HG03342 (cell line): ENCODE measurements around the gene PLEK.
A peak's percentile ranks its signal among the peaks of the same experiment; 100 is the strongest.
"Not testable (repeated sequence)": the region's sequence is repeated elsewhere in the genome, so short reads cannot be mapped to it uniquely, and the experiment has no call there.

Experiments
- ATAC-seq: cut with Tn5 transposase; IDR thresholded peaks from one replicate; pipeline ENCODE4 v1.9.1; 2021; ENCODE audit warnings: mild to moderate bottlenecking, moderate library complexity; ENCODE audit not compliant: unreplicated experiment

PLEK gene, protein sequence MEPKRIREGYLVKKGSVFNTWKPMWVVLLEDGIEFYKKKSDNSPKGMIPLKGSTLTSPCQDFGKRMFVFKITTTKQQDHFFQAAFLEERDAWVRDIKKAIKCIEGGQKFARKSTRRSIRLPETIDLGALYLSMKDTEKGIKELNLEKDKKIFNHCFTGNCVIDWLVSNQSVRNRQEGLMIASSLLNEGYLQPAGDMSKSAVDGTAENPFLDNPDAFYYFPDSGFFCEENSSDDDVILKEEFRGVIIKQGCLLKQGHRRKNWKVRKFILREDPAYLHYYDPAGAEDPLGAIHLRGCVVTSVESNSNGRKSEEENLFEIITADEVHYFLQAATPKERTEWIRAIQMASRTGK

GRCh38 chr2:68365087-68365486 lies at the start of gene PLEK:
PLEK (plus strand) TSS chr2:68365282; CDS start chr2:68365352, 70 bp downstream.
- ATAC-seq = peak; percentile 54

DNA sequence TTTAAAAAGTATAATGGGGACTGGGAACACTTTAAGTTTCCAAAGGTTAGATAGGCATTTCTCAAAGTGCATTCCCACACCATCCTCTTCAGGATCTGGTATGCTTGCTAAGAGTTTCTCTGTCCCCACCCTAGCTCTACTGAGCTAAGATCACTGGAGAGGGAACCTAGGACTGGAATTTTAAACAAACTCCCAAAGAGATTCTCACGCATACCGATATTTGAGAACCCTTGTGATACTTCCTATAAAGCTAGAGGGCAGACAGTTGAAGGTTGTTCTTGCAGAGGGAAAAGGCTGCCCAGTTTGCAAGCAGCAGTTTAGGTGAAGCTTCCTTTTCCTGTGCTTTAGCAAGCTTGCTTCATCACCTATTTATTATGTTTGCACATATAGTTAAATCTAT lies 49.0 kb upstream of the PLEK start:
- no peak for ATAC-seq

GRCh38 chr2:68317971-68318913 lies 46.8 kb upstream of the PLEK start:
- ATAC-seq = no peak

GRCh38 chr2:68318914-68319397 lies 46.1 kb upstream of the PLEK start:
- no peak for ATAC-seq

DNA sequence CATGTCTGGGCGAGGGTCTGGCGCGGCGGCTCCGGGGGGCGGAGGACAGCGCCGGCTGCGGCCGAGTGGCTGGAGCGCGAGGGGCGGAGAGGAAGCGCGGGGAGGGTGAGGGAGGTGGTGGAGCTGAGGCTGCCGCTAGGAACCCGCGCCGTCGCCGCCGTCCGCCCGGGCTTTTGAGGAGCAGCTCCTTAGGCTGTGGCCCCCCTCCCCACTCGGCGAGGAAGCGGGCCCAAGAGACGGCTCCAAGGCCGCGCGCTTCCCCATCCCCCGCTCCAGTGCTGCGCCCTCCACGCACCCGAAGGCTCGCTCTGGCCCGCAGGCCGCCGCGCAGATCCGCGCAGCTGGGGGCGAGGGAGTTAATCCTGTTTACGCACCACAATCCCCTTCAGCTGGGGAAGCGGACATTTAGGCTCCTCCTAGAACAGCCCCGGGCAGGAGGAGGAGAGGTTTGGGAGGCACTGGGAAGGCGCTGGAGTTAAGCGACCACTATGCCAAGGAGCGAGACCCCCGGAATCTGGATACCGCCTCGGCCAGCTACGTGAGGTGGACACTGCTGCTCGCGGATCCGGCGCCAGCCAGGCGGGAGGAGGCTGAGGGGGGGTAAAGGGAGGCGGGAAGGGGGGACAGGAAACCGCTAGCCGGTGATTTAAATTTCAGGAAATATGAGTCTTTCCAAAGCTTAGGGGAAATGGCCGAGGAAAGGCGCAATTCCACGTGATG lies 45.5 kb upstream of the PLEK start, which contains the start of gene CNRIP1:
TSS of gene CNRIP1 (minus strand) at position 552 of the 720 bp plus-strand sequence. CDS start at position 3, 549 bp downstream.
- no peak for ATAC-seq

GRCh38 chr2:68320118-68320641 lies 44.9 kb upstream of the PLEK start:
- no peak for ATAC-seq

- no peak for ATAC-seq
Observed at GRCh38 chr2:68325056-68325455, 40.0 kb upstream of the PLEK start.

GRCh38 chr2:68328901-68329300 lies 36.2 kb upstream of the PLEK start:
- no peak for ATAC-seq

DNA sequence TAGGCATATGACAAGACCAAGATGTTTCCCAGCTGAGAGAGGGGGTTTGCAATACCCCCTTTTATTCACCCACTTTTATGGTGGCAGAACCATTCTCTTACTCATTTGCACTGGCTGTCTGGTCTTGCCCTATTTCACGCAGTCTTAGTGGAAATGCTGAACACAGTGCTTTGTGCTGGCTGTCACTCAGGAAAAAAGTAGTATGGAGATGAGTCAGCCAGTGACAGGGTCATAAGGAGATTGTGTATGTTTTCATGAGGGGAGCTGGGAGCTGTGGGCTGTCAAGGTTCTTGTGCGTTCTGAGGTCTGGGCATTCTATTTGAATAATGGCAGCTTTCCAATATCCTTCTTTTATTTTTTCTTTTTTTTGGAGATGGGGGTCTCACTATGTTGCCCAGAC lies 34.4 kb upstream of the PLEK start:
- no peak for ATAC-seq

DNA sequence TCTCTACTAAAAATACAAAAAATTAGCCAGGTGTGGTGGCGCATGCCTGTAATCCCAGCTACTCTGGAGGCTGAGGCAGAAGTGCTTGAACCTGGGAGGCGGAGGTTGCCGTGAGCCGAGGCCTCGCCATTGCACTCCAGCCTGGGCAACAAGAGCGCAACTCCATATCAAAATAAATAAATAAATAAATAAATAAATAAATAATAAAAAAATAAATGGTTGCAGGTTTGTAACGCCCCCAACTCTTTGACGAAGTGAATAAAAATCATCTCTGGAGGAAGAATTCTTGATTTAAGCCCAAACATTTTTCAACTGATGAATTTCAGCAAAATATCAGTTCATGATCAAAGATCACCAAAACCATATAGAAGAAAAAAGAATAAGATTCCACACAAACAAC lies 32.1 kb upstream of the PLEK start:
- ATAC-seq = no peak

- no peak for ATAC-seq
Observed at GRCh38 chr2:68333931-68334330, 31.2 kb upstream of the PLEK start.

- ATAC-seq = no peak
Observed at GRCh38 chr2:68336192-68336591, 28.9 kb upstream of the PLEK start.

DNA sequence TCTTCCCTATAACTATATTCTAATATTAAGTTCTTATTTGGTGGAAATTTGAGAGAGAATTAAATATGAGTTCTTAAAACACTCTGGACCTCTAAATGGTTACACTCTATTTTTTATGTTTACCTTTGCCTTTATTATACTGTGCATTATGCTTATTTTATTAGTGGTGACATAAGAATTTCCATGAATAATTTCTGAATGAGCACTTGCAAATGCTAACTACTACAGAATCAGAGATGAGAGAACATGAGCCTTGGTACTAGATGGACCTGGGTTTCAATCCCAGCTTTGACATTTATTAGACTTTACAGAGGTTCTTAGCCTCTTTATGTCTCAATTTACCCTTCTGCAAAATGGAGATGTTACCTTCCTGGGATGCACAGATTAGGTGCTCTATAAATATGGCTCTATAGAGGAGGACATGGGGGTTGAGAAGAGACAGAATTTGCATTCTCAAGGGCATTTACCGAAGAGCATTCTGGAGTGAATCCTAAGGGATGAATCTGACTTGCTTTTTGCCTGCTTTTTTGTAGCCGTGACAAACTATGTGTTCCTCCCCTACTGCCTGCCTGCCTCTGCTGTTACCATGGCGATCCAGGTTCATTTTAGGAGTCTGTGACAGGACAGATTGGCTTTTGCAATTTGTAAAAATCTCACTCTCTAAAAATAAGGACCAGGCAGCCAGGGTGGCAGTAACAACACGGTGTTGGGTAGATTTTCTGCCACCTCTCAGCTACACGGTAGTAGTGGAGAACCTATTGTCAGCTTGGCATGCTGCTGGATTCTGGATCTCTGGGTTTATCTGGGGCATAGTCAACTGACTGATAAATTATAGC lies 24.6 kb upstream of the PLEK start:
- no peak for ATAC-seq

- no peak for ATAC-seq
Observed at GRCh38 chr2:68341062-68341329, 24.1 kb upstream of the PLEK start.

DNA sequence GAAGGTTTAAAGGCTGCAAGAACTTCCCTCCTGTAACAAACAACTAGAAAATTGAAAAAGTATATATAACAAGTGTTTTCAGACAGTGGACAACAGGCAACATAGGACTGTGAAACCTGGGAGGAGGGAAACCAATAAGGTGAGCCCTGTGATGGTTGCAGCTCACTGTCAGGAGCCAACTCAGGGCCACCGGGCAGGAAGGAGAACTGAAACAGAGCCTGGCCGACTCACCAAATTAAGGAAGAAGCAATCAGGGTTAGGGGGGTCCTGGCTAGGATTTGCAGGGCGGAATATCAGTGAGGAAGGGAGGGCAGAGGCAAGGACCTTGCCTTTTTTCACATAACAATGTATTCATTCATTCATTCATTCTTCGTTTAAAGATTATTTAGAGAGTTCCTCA lies 23.5 kb upstream of the PLEK start:
- no peak for ATAC-seq

DNA sequence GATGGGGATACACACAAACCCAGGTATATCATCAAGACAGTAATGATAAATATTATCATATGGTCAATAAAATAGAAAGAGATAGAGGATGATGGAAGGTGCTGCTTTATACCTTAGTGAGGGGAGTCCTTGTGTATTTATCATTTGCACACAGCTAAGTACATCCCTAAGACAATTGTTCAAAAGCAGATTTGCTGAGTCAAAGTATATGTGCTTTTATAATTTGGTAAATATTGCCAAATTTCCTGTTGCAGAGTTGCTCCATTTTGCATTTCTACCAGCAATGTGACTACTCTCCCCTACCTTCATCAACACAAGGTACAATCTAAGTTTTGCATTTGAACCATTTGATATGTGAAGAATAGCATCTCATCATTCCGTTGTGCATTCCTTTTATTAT lies 22.6 kb upstream of the PLEK start:
- no peak for ATAC-seq

- ATAC-seq = no peak
Observed at GRCh38 chr2:68344031-68344430, 21.1 kb upstream of the PLEK start.

DNA sequence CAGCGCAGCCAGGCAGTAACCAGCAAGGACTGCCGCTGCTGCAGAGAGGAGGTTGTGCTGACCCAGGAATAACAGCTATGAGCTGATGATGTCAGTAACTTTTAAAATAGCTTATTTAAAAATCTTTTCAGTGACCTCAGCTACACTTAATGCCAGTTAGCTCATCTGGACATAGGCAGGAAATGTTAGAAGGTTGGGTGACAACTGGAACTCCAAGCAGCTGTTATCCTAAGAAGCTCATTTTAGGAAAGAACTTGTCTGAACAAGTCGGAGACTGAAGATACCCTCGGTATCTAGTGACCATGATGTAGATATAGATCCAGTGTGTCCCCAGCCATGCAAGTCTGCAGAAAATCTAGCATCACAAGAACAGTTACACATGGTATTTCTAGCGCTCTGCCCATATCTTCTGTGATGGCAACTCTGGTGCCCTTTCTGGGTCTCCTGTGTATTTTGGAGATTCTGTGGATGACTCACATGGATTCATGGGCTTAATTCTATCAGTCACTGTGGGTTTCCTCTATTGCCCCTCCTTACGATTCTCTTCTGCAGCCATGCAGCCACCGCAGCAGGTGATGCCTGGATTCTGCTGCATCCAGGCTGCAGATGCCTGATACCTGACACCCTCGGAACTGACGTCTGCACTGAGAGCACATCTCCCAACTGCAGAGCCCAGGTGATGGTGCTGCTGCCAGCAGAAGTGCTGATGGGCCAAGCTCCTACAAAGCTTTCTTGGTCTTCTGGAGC lies 19.8 kb upstream of the PLEK start:
- ATAC-seq = no peak

DNA sequence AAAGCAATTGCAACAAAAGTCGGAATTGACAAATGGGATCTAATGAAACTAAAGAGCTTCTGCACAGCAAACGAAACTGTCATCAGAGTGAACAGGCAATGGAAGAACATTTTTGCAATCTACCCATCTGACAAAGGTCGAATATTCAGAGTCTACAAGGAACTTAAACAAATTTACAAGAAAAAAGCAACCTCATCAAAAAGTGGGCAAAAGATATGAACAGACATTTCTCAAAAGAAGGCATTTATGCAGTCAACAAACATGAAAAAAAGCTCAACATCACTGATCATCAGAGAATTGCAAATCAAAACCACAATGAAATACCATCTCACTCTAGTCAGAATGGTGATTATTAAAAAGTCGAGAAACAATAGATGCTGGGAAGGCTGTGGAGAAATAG lies 16.0 kb upstream of the PLEK start:
- not testable (repeated sequence) for ATAC-seq
